A549 (cell line): ENCODE measurements around the gene MRPL34. TPM values are rescaled to one million over a fixed set of nuclear protein-coding genes. Genes with fewer than 3 reads are reported as not detected.
A peak's percentile ranks its signal among the peaks of the same experiment; 100 is the strongest.

Experiments
- ATAC-seq, 2 experiments: fragments of 200-7000 bp in 1 of 2; fragments of >200 bp in 1 of 2; cut with Nextera tagmentation in 1 of 2; cut with Tn5 transposase in 1 of 2; 3 replicates each; pipeline versions ENCODE4 v1.8.0 to v1.9.1; 2018 to 2020; ENCODE audit warnings: mild to moderate bottlenecking in 1 of 2, moderate library complexity in 1 of 2
- CTCF ChIA-PET: fragments of 300-600 bp; sonication (Branson Sonifier 250); formaldehyde crosslinking; extraction: SDS; loops from one replicate; lab custom pipeline; 2021; ENCODE audit warnings: antibody characterized with exemption, inconsistent platforms; lab: Yijun Ruan, JAX
- POLR2A ChIA-PET: fragments of 350-600 bp; formaldehyde crosslinking; extraction: SDS; loops from one replicate; lab custom pipeline; 2021; ENCODE audit warnings: antibody characterized with exemption, inconsistent platforms; lab: Yijun Ruan, JAX
- DNase-seq, 2 experiments: peaks; one replicate each; pipeline versions ENCODE4 v3.0.0 to v3.0.0-alpha.2; 2011 to 2016; ENCODE audit warnings: low read depth in 1 of 2, low spot score in 1 of 2
- FAIRE-seq: peaks from 2 replicates; lab custom pipeline; 2011; peaks lifted over from hg19 to GRCh38; lab: Jason Lieb, UNC
- H3K27ac ChIP-seq, 2 experiments: fragments of >200 bp; sonication (Bioruptor Twin); formaldehyde crosslinking; 3 replicates each; pipeline ENCODE4 v1.5.1; 2016 to 2017
- H3K4me1 ChIP-seq: fragments of >200 bp; sonication (Bioruptor Twin); formaldehyde crosslinking; 3 replicates; pipeline ENCODE4 v1.6.1; 2016
- H3K4me2 ChIP-seq: fragments of >200 bp; sonication (Bioruptor Twin); formaldehyde crosslinking; 3 replicates; pipeline ENCODE4 v1.6.1; 2016
- H3K4me3 ChIP-seq: fragments of >200 bp; sonication (Bioruptor Twin); formaldehyde crosslinking; 3 replicates; pipeline ENCODE4 v1.5.1; 2016
- H3K9me3 ChIP-seq: fragments of >200 bp; sonication (Bioruptor Twin); formaldehyde crosslinking; 3 replicates; pipeline ENCODE4 v1.6.1; 2016
- BHLHE40 ChIP-seq: IDR thresholded peaks from 2 replicates; pipeline ENCODE4 v1.6.1; 2012; ENCODE audit warnings: low read depth, low read length, inconsistent platforms
- CBX2 ChIP-seq: fragments of 200-600 bp; sonication (generic); IDR thresholded peaks from 2 replicates; pipeline ENCODE4 v1.6.1; 2016; ENCODE audit warnings: low read depth, mild to moderate bottlenecking, borderline replicate concordance
- CEBPB ChIP-seq, 2 experiments: fragments of >200 bp in 1 of 2; sonication (Bioruptor Twin) in 1 of 2; formaldehyde crosslinking in 1 of 2; IDR thresholded peaks; 2 replicates each; pipeline ENCODE4 v1.6.1; 2012 to 2016
- CHD4 ChIP-seq: fragments of 200-600 bp; sonication (generic); IDR thresholded peaks from 2 replicates; pipeline ENCODE4 v1.6.1; 2016; ENCODE audit warnings: antibody characterized with exemption, mild to moderate bottlenecking, borderline replicate concordance
- EHF ChIP-seq: fragments of 250-450 bp; sonication (Bioruptor Pico); IDR thresholded peaks from 2 replicates; pipeline ENCODE4 v1.5.0; 2020; ENCODE audit warnings: mild to moderate bottlenecking
- EHMT2 ChIP-seq: fragments of 200-600 bp; sonication (generic); IDR thresholded peaks from 2 replicates; pipeline ENCODE4 v1.6.1; 2016; ENCODE audit warnings: antibody characterized with exemption, low read depth, mild to moderate bottlenecking, moderate library complexity
- EP300 ChIP-seq, 2 experiments: fragments of >200 bp; sonication (Bioruptor Twin); formaldehyde crosslinking; IDR thresholded peaks; 2 replicates in 1 of 2; 3 replicates in 1 of 2; pipeline ENCODE4 v1.6.1; 2016 to 2017
- FOSL2 ChIP-seq, 2 experiments: fragments of 450-650 bp in 1 of 2; fragments of >200 bp in 1 of 2; sonication (Bioruptor Twin) in 1 of 2; formaldehyde crosslinking; IDR thresholded peaks; 2 replicates each; pipeline versions ENCODE4 v1.5.0 to v1.6.1; 2016 to 2020; ENCODE audit warnings: mild to moderate bottlenecking in 1 of 2, moderate library complexity in 1 of 2
- GATA3 ChIP-seq: IDR thresholded peaks from 2 replicates; pipeline ENCODE4 v1.6.1; 2012; ENCODE audit warnings: borderline replicate concordance
- HDAC2 ChIP-seq: fragments of 200-600 bp; sonication (generic); IDR thresholded peaks from 2 replicates; pipeline ENCODE4 v1.6.1; 2016
- HOXB13 ChIP-seq: fragments of 250-450 bp; sonication (Bioruptor Pico); IDR thresholded peaks from 2 replicates; pipeline ENCODE4 v1.5.0; 2020; ENCODE audit warnings: low read depth, mild to moderate bottlenecking, moderate library complexity
- HOXB5 ChIP-seq: fragments of 250-450 bp; sonication (Bioruptor Pico); IDR thresholded peaks from 2 replicates; pipeline ENCODE4 v1.5.0; 2020; ENCODE audit warnings: mild to moderate bottlenecking, moderate library complexity
- JUN ChIP-seq, 2 experiments: fragments of >200 bp; sonication (Bioruptor Twin); formaldehyde crosslinking; IDR thresholded peaks; 2 replicates in 1 of 2; 3 replicates in 1 of 2; pipeline ENCODE4 v1.6.1; 2016 to 2017
- KDM1A ChIP-seq: fragments of 200-600 bp; sonication (generic); IDR thresholded peaks from 2 replicates; pipeline ENCODE4 v1.6.1; 2016; ENCODE audit warnings: low read depth, mild to moderate bottlenecking
- KDM5A ChIP-seq: fragments of 200-600 bp; sonication (generic); IDR thresholded peaks from 2 replicates; pipeline ENCODE4 v1.6.1; 2016; ENCODE audit warnings: antibody characterized with exemption, mild to moderate bottlenecking
- MAX ChIP-seq: IDR thresholded peaks from 2 replicates; pipeline ENCODE4 v1.6.1; 2012
- NPAS2 ChIP-seq: fragments of 250-450 bp; sonication (Bioruptor Pico); IDR thresholded peaks from 2 replicates; pipeline ENCODE4 v1.8.0; 2022; ENCODE audit warnings: mild to moderate bottlenecking, moderate library complexity, borderline replicate concordance
- PHF8 ChIP-seq: fragments of 200-600 bp; sonication (generic); IDR thresholded peaks from 2 replicates; pipeline ENCODE4 v1.6.1; 2016; ENCODE audit warnings: low read depth, mild to moderate bottlenecking, antibody characterized with exemption, moderate library complexity, borderline replicate concordance
- RAD21 ChIP-seq, 2 experiments: fragments of >200 bp in 1 of 2; sonication (Bioruptor Twin) in 1 of 2; formaldehyde crosslinking in 1 of 2; IDR thresholded peaks in 1 of 2; conservative IDR thresholded peaks in 1 of 2; 2 replicates in 1 of 2; 3 replicates in 1 of 2; pipeline ENCODE4 v1.6.1; 2012 to 2018; ENCODE audit warnings: inconsistent platforms in 1 of 2
- RFX5 ChIP-seq: fragments of 450-650 bp; IDR thresholded peaks from 2 replicates; pipeline ENCODE4 v1.7.1; 2014; ENCODE audit warnings: antibody characterized with exemption, mild to moderate bottlenecking, moderate library complexity
- SREBF2 ChIP-seq: fragments of 450-650 bp; IDR thresholded peaks from 2 replicates; pipeline ENCODE4 v1.6.1; 2014; ENCODE audit warnings: mild to moderate bottlenecking, moderate library complexity
- TFCP2L1 ChIP-seq: fragments of 250-450 bp; sonication (Bioruptor Pico); IDR thresholded peaks from 2 replicates; pipeline ENCODE4 v1.5.0; 2021; ENCODE audit warnings: mild to moderate bottlenecking
- ZC3H11A ChIP-seq: fragments of 450-650 bp; IDR thresholded peaks from 2 replicates; pipeline ENCODE4 v1.6.1; 2014; ENCODE audit warnings: antibody characterized with exemption, mild to moderate bottlenecking
- WGBS: methylation state at CpG from one replicate; pipeline ENCODE4 v1.1.6; 2017; ENCODE audit errors: missing lambda C conversion rate; 5-methylcytosine and 5-hydroxymethylcytosine counted together
- polyA plus RNA-seq, 4 experiments: library from polyadenylated mRNA; depleted of rRNA in 3 of 4; stranded (reverse); fragments of >200 nt; fragmentation: RNase III in 1 of 4; extraction: RNeasy Plus Mini Kit Qiagen cat#74134 plus additional on column Dnase treatment in 1 of 4; gene quantifications; 2 replicates in 3 of 4; 3 replicates in 1 of 4; pipeline ENCODE4 v1.2.3, GENCODE V29; 2011 to 2017
- TF ChIP-seq, protein P1 (sequence below): IDR thresholded peaks from 2 replicates; pipeline ENCODE4 v1.6.1; 2012
- TF ChIP-seq, protein P2 (sequence below): IDR thresholded peaks from 2 replicates; pipeline ENCODE4 v1.6.1; 2012; ENCODE audit warnings: low read depth, borderline replicate concordance
- TF ChIP-seq, protein P3 (sequence below): fragments of >200 bp; sonication (Bioruptor Twin); formaldehyde crosslinking; IDR thresholded peaks from 2 replicates; pipeline ENCODE4 v1.6.1; 2016

Gene MRPL34
- polyA plus RNA-seq, 2 of the 4 experiments (the other 2 are of a cell fraction), result 28.1 to 56.1 TPM

GRCh38 chr19:17334414-17335409, 29.0 kb downstream of the MRPL34 start, which contains the start of gene ANO8:
Gene ANO8, minus strand, starts transcription at chr19:17334855. Its CDS starts 185 bp downstream, at chr19:17334670.
- DNase-seq (peak; percentile 73 to 99), FAIRE-seq (no peak), ATAC-seq (peak; percentile 63 to 72)
- peak within 1 kb of the TSS; percentile 69 for H3K4me3 ChIP-seq
- H3K9me3 ChIP-seq, result no peaks in the 10 kb centered on the region
- ChIA-PET POLR2A (interaction anchor here (0.6 to 1.0 kb wide), 4 partner anchors 26 to 68 kb away, joined by 3 to 5 read pairs (median 4); partner anchors contain the start of genes BABAM1, DDA1 and MRPL34), CTCF (interaction anchor here (0.8 to 2.5 kb wide), 4 partner anchors 25 to 42 kb away, joined by 3 to 9 read pairs (median 6); partner anchors contain the start of gene DDA1)
- H3K4me2 ChIP-seq, result peak within 1 kb of the TSS; percentile 84
- peaks cover 21% of the 10 kb centered on the region for H3K4me1 ChIP-seq
- peak within 1 kb of the TSS; percentile 82 to 98 for H3K27ac ChIP-seq
- TF ChIP-seq, protein P1, sequence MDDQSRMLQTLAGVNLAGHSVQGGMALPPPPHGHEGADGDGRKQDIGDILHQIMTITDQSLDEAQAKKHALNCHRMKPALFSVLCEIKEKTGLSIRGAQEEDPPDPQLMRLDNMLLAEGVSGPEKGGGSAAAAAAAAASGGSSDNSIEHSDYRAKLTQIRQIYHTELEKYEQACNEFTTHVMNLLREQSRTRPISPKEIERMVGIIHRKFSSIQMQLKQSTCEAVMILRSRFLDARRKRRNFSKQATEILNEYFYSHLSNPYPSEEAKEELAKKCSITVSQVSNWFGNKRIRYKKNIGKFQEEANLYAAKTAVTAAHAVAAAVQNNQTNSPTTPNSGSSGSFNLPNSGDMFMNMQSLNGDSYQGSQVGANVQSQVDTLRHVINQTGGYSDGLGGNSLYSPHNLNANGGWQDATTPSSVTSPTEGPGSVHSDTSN, result peak; percentile 75; the same call in 1 of the 2 replicates
- TF ChIP-seq EHMT2 (no peak), FOSL2 (IDR thresholded peaks at IDR 0.05) (no peak), FOSL2 (CRISPR knock-in tag; IDR thresholded peaks at IDR 0.05) (peak; percentile 35), JUN (IDR thresholded peaks at IDR 0.05) (peak in 1 of 2 experiments; percentile 74; a peak in 3 of 5 replicates), MAX (peak; percentile 80)
- TF ChIP-seq, protein P2, sequence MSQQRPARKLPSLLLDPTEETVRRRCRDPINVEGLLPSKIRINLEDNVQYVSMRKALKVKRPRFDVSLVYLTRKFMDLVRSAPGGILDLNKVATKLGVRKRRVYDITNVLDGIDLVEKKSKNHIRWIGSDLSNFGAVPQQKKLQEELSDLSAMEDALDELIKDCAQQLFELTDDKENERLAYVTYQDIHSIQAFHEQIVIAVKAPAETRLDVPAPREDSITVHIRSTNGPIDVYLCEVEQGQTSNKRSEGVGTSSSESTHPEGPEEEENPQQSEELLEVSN, result 0 out of 2 replicates have a peak, but pooled peaks have one; percentile 43
- WGBS, result 6% methylated on average over 36 of the region's 86 CpGs

DNA sequence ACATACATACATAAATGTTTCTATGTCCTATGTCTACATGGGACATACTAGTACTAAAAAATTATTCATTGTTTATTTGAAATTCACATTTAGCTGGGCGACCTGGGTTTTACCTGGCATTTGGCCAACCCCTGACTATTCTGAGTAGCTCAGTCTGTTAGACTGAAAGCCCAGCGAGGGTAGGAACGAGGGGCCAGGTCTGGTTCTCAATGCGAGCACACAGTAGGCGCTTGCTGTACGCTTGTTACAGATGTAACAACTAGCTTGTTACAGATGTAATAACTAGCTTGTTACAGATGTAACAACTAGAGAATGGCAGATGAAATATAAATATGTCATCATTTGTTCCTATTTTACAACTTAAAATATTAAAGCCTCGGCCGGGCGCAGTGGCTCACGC, 29.9 kb downstream of the MRPL34 start:
- Histone ChIP-seq H3K9me3 (no peaks in the 10 kb centered on the region), H3K4me2 (peak overlapping the region; percentile 84), H3K4me1 (peaks cover 25% of the 10 kb centered on the region), H3K27ac (peak overlapping the region in 1 of 2 experiments; percentile 98; a peak in 3 of 6 replicates), H3K4me3 (no peak overlapping the region; the same call in 2 of the 3 replicates)
- POLR2A ChIA-PET, result interaction anchor here (0.6 kb wide), 1 partner anchor 68 kb away, joined by 5 read pairs; no protein-coding TSS in a partner anchor
- ATAC-seq (no peak), DNase-seq (no peak), FAIRE-seq (no peak)
- WGBS, result 56% methylated on average over 10 of the region's 10 CpGs
- no peak for TF ChIP-seq HOXB5 (CRISPR knock-in tag)
- CTCF ChIA-PET, result interaction anchor here (0.7 to 1.3 kb wide), 2 partner anchors 8 to 43 kb away, joined by 3 read pairs; no protein-coding TSS in a partner anchor

- H3K4me1 ChIP-seq, result peaks cover 29% of the 10 kb centered on the region
- peak within 1 kb of the TSS; percentile 91 for H3K4me2 ChIP-seq
- H3K9me3 ChIP-seq, result no peaks in the 10 kb centered on the region
- peak within 1 kb of the TSS; percentile 71 for H3K4me3 ChIP-seq
- peak within 1 kb of the TSS; percentile 95 for H3K27ac ChIP-seq
- FAIRE-seq (no peak), ATAC-seq (peak; percentile 72 to 90), DNase-seq (peak; percentile 90 to 99)
- POLR2A ChIA-PET, result interaction anchor here (0.9 to 1.3 kb wide), 3 partner anchors 28 to 82 kb away, joined by 3 to 10 read pairs (median 4); partner anchors contain the start of genes DDA1 and MVB12A
- CTCF ChIA-PET, result interaction anchor here (0.6 to 0.7 kb wide), 2 partner anchors 10 to 48 kb away, joined by 3 to 4 read pairs; no protein-coding TSS in a partner anchor
- 2% methylated on average over 37 of the region's 41 CpGs for WGBS
- no peak for TF ChIP-seq ZC3H11A
- TF ChIP-seq SREBF2, result no peak
- no peak for TF ChIP-seq EHF (CRISPR knock-in tag)
- TF ChIP-seq GATA3, result no peak
- TF ChIP-seq HOXB13, result no peak
- no peak for TF ChIP-seq EHMT2
- TF ChIP-seq HDAC2, result peak; percentile 78; the same call in 1 of the 2 replicates
- no peak for TF ChIP-seq CEBPB (IDR thresholded peaks at IDR 0.05)
- TF ChIP-seq, protein P3, sequence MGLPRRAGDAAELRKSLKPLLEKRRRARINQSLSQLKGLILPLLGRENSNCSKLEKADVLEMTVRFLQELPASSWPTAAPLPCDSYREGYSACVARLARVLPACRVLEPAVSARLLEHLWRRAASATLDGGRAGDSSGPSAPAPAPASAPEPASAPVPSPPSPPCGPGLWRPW, result no peak
- TF ChIP-seq CBX2, result no peak
- no peak for TF ChIP-seq KDM5A
- TF ChIP-seq RAD21 (conservative IDR thresholded peaks at IDR 0.05 in 1 of 2, IDR thresholded peaks at IDR 0.05 in 1 of 2), result no peak
- no peak for TF ChIP-seq EP300 (IDR thresholded peaks at IDR 0.05)
- no peak for TF ChIP-seq TFCP2L1 (CRISPR knock-in tag)
- no peak for TF ChIP-seq RFX5
- TF ChIP-seq CHD4, result no peak
- TF ChIP-seq PHF8, result 0 out of 2 replicates have a peak, but pooled peaks have one; percentile 48
- no peak for TF ChIP-seq BHLHE40
- TF ChIP-seq NPAS2 (CRISPR knock-in tag), result no peak
- TF ChIP-seq KDM1A, result peak; percentile 74; the same call in 1 of the 2 replicates
- TF ChIP-seq, protein P2, result peak; percentile 94
Measured at GRCh38 chr19:17336872-17337674, 31.4 kb downstream of the MRPL34 start, which contains the start of gene GTPBP3. Gene GTPBP3, plus strand, starts transcription at chr19:17337553. Its CDS starts 59 bp downstream, at chr19:17337612.
